ENCODE data around the gene MBOAT1. TPM values are rescaled to one million over a fixed set of nuclear protein-coding genes. Genes with fewer than 3 reads are reported as not detected.

MBOAT1 gene
- total and polyA plus RNA-seq, 3 donors from 2014 or later: 4.1 to 5.3 (median 4.5) TPM

DNA sequence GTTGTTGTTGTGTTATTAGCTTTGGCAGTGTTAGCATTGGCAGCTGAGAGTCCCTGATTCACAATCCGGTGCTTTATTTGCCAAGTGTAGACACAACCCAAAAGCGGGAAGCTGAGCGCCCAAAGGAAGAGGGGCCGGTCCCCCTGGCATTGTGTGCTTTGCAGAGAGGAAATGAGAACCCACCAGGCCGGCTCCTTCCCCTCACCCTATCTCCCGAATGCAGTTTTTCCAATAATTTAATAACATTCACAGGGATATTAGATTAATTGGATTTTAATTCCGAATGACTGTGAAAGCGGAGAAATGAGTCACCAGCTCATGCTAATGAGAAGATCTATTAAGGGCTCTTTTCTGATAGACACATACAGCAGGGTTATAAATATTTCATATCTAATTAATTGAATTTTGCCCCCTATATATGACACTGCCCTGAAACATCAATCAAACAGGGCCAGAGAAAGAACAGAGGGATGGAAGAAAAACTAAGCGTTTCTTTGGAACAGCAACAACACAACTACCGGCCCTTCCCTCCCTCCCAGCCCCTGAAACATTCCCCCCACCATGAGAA lies 143.8 kb downstream of the MBOAT1 start:
- TF ChIP-seq POLR2A (IDR thresholded peaks at IDR 0.05): no peak
- TF ChIP-seq, protein P1, sequence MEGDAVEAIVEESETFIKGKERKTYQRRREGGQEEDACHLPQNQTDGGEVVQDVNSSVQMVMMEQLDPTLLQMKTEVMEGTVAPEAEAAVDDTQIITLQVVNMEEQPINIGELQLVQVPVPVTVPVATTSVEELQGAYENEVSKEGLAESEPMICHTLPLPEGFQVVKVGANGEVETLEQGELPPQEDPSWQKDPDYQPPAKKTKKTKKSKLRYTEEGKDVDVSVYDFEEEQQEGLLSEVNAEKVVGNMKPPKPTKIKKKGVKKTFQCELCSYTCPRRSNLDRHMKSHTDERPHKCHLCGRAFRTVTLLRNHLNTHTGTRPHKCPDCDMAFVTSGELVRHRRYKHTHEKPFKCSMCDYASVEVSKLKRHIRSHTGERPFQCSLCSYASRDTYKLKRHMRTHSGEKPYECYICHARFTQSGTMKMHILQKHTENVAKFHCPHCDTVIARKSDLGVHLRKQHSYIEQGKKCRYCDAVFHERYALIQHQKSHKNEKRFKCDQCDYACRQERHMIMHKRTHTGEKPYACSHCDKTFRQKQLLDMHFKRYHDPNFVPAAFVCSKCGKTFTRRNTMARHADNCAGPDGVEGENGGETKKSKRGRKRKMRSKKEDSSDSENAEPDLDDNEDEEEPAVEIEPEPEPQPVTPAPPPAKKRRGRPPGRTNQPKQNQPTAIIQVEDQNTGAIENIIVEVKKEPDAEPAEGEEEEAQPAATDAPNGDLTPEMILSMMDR (IDR thresholded peaks at IDR 0.05): no peak
- DNase-seq: no peak
- Histone ChIP-seq H3K9me3 (no peaks in the 10 kb centered on the region), H3K4me1 (no peaks in the 10 kb centered on the region), H3K4me3 (no peak overlapping the region), H3K27ac (no peak overlapping the region), H3K27me3 (no peaks in the 10 kb centered on the region), H3K36me3 (ENCODE audit: low read depth, missing control alignments) (no peaks in the 10 kb centered on the region)
- WGBS, 2 donors: 60 to 64% methylated on average over 10 of the region's 10 CpGs
- intact Hi-C loops (cut with DNase I; ENCODE audit: low total_unique reads): loop anchor here (10.0 kb wide), 1 partner anchor 1474 kb away; no protein-coding TSS in a partner anchor

DNA sequence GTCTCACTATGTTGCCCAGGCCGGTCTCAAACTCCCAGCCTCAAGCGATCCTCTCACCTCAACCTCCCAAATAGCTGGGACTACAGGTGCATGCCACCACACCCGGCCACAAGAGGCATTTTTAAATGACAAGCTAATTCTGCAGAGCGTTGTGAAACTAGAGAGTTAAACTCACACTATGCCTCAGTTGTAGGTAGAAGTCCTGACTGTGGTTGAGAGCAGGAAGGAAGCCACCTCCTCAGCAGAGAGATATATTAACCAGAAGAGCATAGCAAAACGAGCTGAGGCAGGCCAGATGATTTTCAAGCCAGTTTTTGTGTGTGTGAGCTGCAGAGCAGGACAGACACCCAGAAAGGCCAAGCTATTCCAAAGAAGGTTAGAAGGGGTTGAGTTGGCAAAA lies 150.3 kb downstream of the MBOAT1 start:
- Histone ChIP-seq H3K27me3 (no peaks in the 10 kb centered on the region), H3K27ac (no peak overlapping the region), H3K36me3 (ENCODE audit: low read depth, missing control alignments) (no peaks in the 10 kb centered on the region), H3K4me1 (no peaks in the 10 kb centered on the region), H3K9me3 (no peaks in the 10 kb centered on the region), H3K4me3 (no peak overlapping the region)
- intact Hi-C loops (cut with DNase I; ENCODE audit: low total_unique reads): loop anchor here (10.0 kb wide), 1 partner anchor 1467 kb away; no protein-coding TSS in a partner anchor
- TF ChIP-seq POLR2A (IDR thresholded peaks at IDR 0.05): no peak
- TF ChIP-seq, protein P1 (IDR thresholded peaks at IDR 0.05): no peak
- 79 to 85% methylated on average over 5 of the region's 5 CpGs for WGBS, 2 donors
- DNase-seq: no peak

DNA sequence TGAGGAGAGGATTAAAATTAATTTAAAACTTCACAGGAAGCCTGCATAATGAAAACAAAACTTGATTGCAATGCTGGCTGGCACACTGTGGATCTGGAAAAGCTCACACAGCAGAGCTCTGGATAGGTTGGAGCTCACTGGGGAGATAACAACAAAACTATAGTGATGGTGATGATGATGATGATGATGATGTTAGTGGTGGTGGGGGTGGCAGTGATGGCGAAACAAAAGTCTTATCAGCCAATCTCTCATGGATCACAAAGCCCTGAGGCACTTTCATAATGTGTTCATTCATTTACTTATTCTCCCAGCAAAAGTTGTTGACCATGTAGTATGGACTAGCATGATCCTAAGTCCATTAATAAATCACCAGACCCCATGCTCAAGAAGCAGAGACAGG lies 152.0 kb downstream of the MBOAT1 start:
- H3K4me3 ChIP-seq: no peak overlapping the region
- 87 to 94% methylated on average over 1 of the region's 1 CpG for WGBS, 2 donors
- H3K27ac ChIP-seq: no peak overlapping the region
- no peaks in the 10 kb centered on the region for H3K4me1 ChIP-seq
- no peaks in the 10 kb centered on the region for H3K36me3 ChIP-seq (ENCODE audit: low read depth, missing control alignments)
- no peaks in the 10 kb centered on the region for H3K27me3 ChIP-seq
- TF ChIP-seq, protein P1 (IDR thresholded peaks at IDR 0.05): no peak
- TF ChIP-seq POLR2A (IDR thresholded peaks at IDR 0.05): no peak
- no peak for DNase-seq
- no peaks in the 10 kb centered on the region for H3K9me3 ChIP-seq
- intact Hi-C loops (cut with DNase I; ENCODE audit: low total_unique reads): loop anchor here (10.0 kb wide), 1 partner anchor 1465 kb away; no protein-coding TSS in a partner anchor

DNA sequence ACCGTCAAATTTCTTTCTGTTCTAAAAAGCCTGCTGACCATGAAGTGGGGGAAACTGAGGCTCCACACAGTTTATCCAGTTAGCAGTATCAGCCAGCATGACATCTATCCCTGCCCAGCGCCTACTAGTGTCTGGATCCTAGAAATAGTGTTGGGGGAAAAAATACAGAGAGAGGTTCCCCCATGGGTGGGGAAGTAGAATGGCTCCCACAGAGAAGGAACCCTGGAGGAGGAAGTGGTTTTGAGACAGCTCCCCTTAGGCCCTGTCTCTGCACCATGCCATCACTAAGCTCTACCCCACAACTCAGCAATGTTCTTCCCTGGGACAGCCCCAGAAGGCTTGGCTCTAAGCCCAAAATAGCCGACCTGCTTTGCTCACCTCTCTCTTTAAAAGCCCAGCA lies 153.4 kb downstream of the MBOAT1 start:
- Histone ChIP-seq H3K27ac (no peak overlapping the region), H3K27me3 (no peaks in the 10 kb centered on the region), H3K9me3 (no peaks in the 10 kb centered on the region), H3K4me1 (no peaks in the 10 kb centered on the region), H3K4me3 (no peak overlapping the region), H3K36me3 (ENCODE audit: low read depth, missing control alignments) (no peaks in the 10 kb centered on the region)
- intact Hi-C loops (cut with DNase I; ENCODE audit: low total_unique reads): no loop called here
- 76 to 83% methylated on average over 3 of the region's 3 CpGs for WGBS, 2 donors
- TF ChIP-seq, protein P1 (IDR thresholded peaks at IDR 0.05): no peak
- no peak for TF ChIP-seq POLR2A (IDR thresholded peaks at IDR 0.05)
- no peak for DNase-seq

Data from testis (tissue), 3 donors.